Measurements from ENCODE around the gene ST8SIA3. TPM values are rescaled to one million over a fixed set of nuclear protein-coding genes. Genes with fewer than 3 reads are reported as not detected.

The ST8SIA3 gene
- total RNA-seq, 1 donor from 2014 or later: not detected

- peaks cover 10% of the 10 kb centered on the region for H3K4me1 ChIP-seq
- no peaks in the 10 kb centered on the region for H3K36me3 ChIP-seq
- intact Hi-C loops (cut with micrococcal nuclease): no loop called here
- TF ChIP-seq CTCF (IDR thresholded peaks at IDR 0.05; ENCODE audit: borderline replicate concordance): no peak
- peaks cover 100% of the 10 kb centered on the region for H3K27me3 ChIP-seq (ENCODE audit: low read depth)
- no peak for DNase-seq
- no peak overlapping the region for H3K4me3 ChIP-seq
- H3K9me3 ChIP-seq (replicated peaks): no peaks in the 10 kb centered on the region
- H3K27ac ChIP-seq (replicated peaks): no peak overlapping the region
These were observed 392 bp downstream of the ST8SIA3 start for GRCh38 chr18:57352761-57353136.

- H3K9me3 ChIP-seq (replicated peaks): no peaks in the 10 kb centered on the region
- peaks cover 99% of the 10 kb centered on the region for H3K27me3 ChIP-seq (ENCODE audit: low read depth)
- peaks cover 10% of the 10 kb centered on the region for H3K4me1 ChIP-seq
- TF ChIP-seq CTCF (IDR thresholded peaks at IDR 0.05; ENCODE audit: borderline replicate concordance): no peak
- intact Hi-C loops (cut with micrococcal nuclease): no loop called here
- H3K4me3 ChIP-seq: peak overlapping the region; percentile 29
- no peak overlapping the region for H3K27ac ChIP-seq (replicated peaks)
- no peak for DNase-seq
- no peaks in the 10 kb centered on the region for H3K36me3 ChIP-seq
These were observed 981 bp downstream of the ST8SIA3 start for GRCh38 chr18:57353137-57353939.

DNA sequence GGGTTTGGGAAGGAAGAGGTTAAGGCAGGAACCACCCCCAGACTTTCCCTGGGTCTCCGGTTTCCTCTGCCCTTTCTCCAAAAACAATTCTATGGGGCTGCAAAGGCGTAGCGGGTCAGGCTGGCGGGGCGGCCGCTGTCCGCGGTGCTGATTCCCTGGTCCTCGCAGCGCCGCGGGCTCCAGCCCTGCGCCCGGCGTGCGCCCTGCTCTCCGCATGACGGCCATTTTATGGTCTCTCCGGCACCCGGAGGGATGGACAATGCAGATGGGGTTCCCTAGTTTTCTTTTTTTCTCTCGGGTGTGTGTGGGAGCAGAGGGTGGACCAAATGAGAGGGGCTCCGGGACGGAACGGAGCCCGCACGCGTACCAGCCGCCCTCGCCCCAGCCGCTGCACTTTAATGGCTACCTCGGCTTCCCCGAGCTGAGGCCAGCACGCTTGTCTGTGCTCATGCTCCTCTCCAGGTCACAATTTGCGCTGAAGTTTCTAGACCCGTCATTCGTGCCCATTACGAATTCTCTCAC lies 1.6 kb downstream of the ST8SIA3 start:
- Histone ChIP-seq H3K4me3 (peak overlapping the region; percentile 29), H3K9me3 (replicated peaks) (no peaks in the 10 kb centered on the region), H3K27ac (replicated peaks) (no peak overlapping the region), H3K4me1 (peaks cover 10% of the 10 kb centered on the region), H3K27me3 (ENCODE audit: low read depth) (peaks cover 99% of the 10 kb centered on the region), H3K36me3 (no peaks in the 10 kb centered on the region)
- DNase-seq: peak; percentile 30
- no peak for TF ChIP-seq CTCF (IDR thresholded peaks at IDR 0.05; ENCODE audit: borderline replicate concordance)
- intact Hi-C loops (cut with micrococcal nuclease): no loop called here

DNA sequence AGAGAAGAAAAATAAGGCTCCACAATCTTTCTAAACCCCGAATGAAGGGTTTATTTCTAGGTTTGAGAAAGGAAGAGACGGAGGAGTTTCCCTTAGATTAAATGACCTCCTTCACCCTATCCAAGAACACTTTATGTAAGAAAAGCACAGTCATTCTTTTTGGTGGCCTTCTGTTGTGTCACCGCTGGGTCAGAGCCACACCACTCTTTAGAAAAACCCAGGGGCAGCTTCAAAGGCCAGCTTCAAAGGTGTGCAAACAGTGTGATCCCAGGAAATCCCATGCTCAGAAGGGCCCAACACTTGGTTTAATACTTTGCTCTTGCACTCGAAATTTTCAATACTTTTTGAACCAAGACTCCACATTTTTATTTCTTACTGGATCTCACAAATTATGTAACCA lies 7.1 kb downstream of the ST8SIA3 start:
- no peak overlapping the region for H3K27ac ChIP-seq (replicated peaks)
- intact Hi-C loops (cut with micrococcal nuclease): no loop called here
- DNase-seq: no peak
- peaks cover 82% of the 10 kb centered on the region for H3K27me3 ChIP-seq (ENCODE audit: low read depth)
- no peak for TF ChIP-seq CTCF (IDR thresholded peaks at IDR 0.05; ENCODE audit: borderline replicate concordance)
- no peaks in the 10 kb centered on the region for H3K9me3 ChIP-seq (replicated peaks)
- no peaks in the 10 kb centered on the region for H3K4me1 ChIP-seq
- H3K36me3 ChIP-seq: no peaks in the 10 kb centered on the region
- no peak overlapping the region for H3K4me3 ChIP-seq

- Histone ChIP-seq H3K27ac (replicated peaks) (no peak overlapping the region), H3K9me3 (replicated peaks) (no peaks in the 10 kb centered on the region), H3K4me3 (no peak overlapping the region), H3K4me1 (no peaks in the 10 kb centered on the region), H3K36me3 (no peaks in the 10 kb centered on the region), H3K27me3 (ENCODE audit: low read depth) (peaks cover 74% of the 10 kb centered on the region)
- no peak for DNase-seq
- intact Hi-C loops (cut with micrococcal nuclease): no loop called here
- no peak for TF ChIP-seq CTCF (IDR thresholded peaks at IDR 0.05; ENCODE audit: borderline replicate concordance)
These were observed 10.4 kb downstream of the ST8SIA3 start for GRCh38 chr18:57362714-57363113.

All from left ventricle myocardium inferior (tissue), 1 donor.